HCT116 (cell line): ENCODE data around the gene EIF3I. TPM values are rescaled to one million over a fixed set of nuclear protein-coding genes. Genes with fewer than 3 reads are reported as not detected.

ENCODE experiments used
- ATAC-seq: fragments of 200-7000 bp; cut with Tn5 transposase; 2 replicates; pipeline ENCODE4 v1.9.1; 2020; ENCODE audit warnings: mild to moderate bottlenecking, moderate library complexity
- BruUV-seq: library from RNA; stranded (reverse); fragments of 400-500 nt; replicated peaks from 2 replicates; lab custom pipeline; 2021; lab: Mats Ljungman, UMichigan
- CTCF ChIA-PET: fragments of 300-600 bp; sonication (Branson Sonifier 250); formaldehyde crosslinking; loops from one replicate; lab custom pipeline; 2021; ENCODE audit warnings: antibody characterized with exemption; lab: Charles Lee
- POLR2A ChIA-PET: fragments of 300-600, 350-600 bp; sonication (Branson Sonifier 250); formaldehyde crosslinking; loops from one replicate; lab custom pipeline; 2021; ENCODE audit warnings: antibody characterized with exemption; lab: Charles Lee
- RAD21 ChIA-PET, 2 experiments: fragments of 300-600 bp; sonication (Branson Sonifier 250); formaldehyde crosslinking; loops; one replicate each; lab custom pipeline; 2023; ENCODE audit warnings: low total read pairs in 2 of 2; ENCODE audit not compliant: uncharacterized antibody in 2 of 2, unreplicated experiment in 2 of 2, low non-redundant PET in 1 of 2; lab: Charles Lee
- DNase-seq: peaks from one replicate; pipeline ENCODE4 v3.0.0-alpha.2; 2010; ENCODE audit warnings: low read depth, low spot score
- H2AFZ ChIP-seq: fragments of 200-600 bp; shearing (Covaris generic), sonication (generic); 2 replicates; pipeline ENCODE4 v1.6.1; 2017; ENCODE audit warnings: low read depth, mixed run types, mixed read lengths, antibody characterized with exemption, low read length; ENCODE audit not compliant: poor library complexity, severe bottlenecking
- H3K27ac ChIP-seq: 2 replicates; pipeline ENCODE4 v1.5.1; 2012; ENCODE audit warnings: low read depth, low read length
- H3K27me3 ChIP-seq: fragments of 200-600 bp; sonication (generic); 2 replicates; pipeline ENCODE4 v1.6.1; 2016; ENCODE audit warnings: mixed run types, low read length, mixed read lengths; ENCODE audit not compliant: insufficient read depth
- H3K36me3 ChIP-seq, 2 experiments: fragments of 200-500 bp in 1 of 2; fragments of 200-600 bp in 1 of 2; sonication (Bioruptor generic) in 1 of 2; sonication (generic) in 1 of 2; 2 replicates each; pipeline versions ENCODE4 v1.5.1 to v1.6.1; 2014 to 2016; ENCODE audit warnings: low read length in 2 of 2, inconsistent platforms in 1 of 2, mixed read lengths in 1 of 2, mixed run types in 1 of 2; ENCODE audit not compliant: insufficient read depth in 2 of 2, control insufficient read depth in 1 of 2
- H3K4me1 ChIP-seq, 2 experiments: fragments of 200-600 bp in 1 of 2; sonication (generic) in 1 of 2; 2 replicates each; pipeline versions ENCODE4 v1.5.1 to v1.6.1; 2012 to 2017; ENCODE audit warnings: low read length in 2 of 2, inconsistent platforms in 1 of 2, mild to moderate bottlenecking in 1 of 2, mixed read lengths in 1 of 2, mixed run types in 1 of 2, moderate library complexity in 1 of 2; ENCODE audit not compliant: insufficient read depth in 2 of 2, control insufficient read depth in 1 of 2
- H3K4me2 ChIP-seq: fragments of 200-600 bp; sonication (generic); 2 replicates; pipeline ENCODE4 v1.6.1; 2017; ENCODE audit warnings: mixed run types, low read length, mixed read lengths
- H3K4me3 ChIP-seq, 2 experiments: fragments of 200-600 bp in 1 of 2; sonication (generic) in 1 of 2; replicated peaks in 1 of 2; 2 replicates each; pipeline ENCODE4 v1.5.1; 2011 to 2016; ENCODE audit warnings: low read length in 2 of 2, control low read depth in 1 of 2, low read depth in 1 of 2, mild to moderate bottlenecking in 1 of 2, mixed read lengths in 1 of 2, mixed run types in 1 of 2
- H3K79me2 ChIP-seq: fragments of 200-600 bp; sonication (generic); 2 replicates; pipeline ENCODE4 v1.6.1; 2017; ENCODE audit warnings: mild to moderate bottlenecking, mixed run types, low read length, moderate library complexity, mixed read lengths; ENCODE audit not compliant: insufficient read depth
- H3K9ac ChIP-seq: fragments of 200-600 bp; sonication (generic); 2 replicates; pipeline ENCODE4 v1.6.1; 2016; ENCODE audit warnings: low read length, mixed read lengths
- H3K9me2 ChIP-seq: fragments of 200-600 bp; sonication (generic), shearing (Covaris generic); 2 replicates; pipeline ENCODE4 v1.6.1; 2017; ENCODE audit warnings: mixed run types, mild to moderate bottlenecking, moderate library complexity; ENCODE audit not compliant: insufficient read depth
- H3K9me3 ChIP-seq, 2 experiments: fragments of 200-500 bp in 1 of 2; fragments of 200-600 bp in 1 of 2; sonication (Bioruptor generic) in 1 of 2; sonication (generic) in 1 of 2; 2 replicates each; pipeline ENCODE4 v1.6.1; 2014 to 2017; ENCODE audit warnings: low read length in 2 of 2, mixed read lengths in 2 of 2, inconsistent platforms in 1 of 2, low read depth in 1 of 2, mild to moderate bottlenecking in 1 of 2, mixed run types in 1 of 2, moderate library complexity in 1 of 2; ENCODE audit not compliant: control insufficient read depth in 1 of 2, insufficient read depth in 1 of 2
- H4K20me1 ChIP-seq: fragments of 200-600 bp; sonication (generic), shearing (Covaris generic); 2 replicates; pipeline ENCODE4 v1.6.1; 2017; ENCODE audit warnings: mixed run types, mild to moderate bottlenecking, moderate library complexity; ENCODE audit not compliant: insufficient read depth
- ELF1 ChIP-seq: IDR thresholded peaks from 2 replicates; pipeline ENCODE4 v1.6.1; 2012; ENCODE audit warnings: low read depth, borderline replicate concordance
- FOSL1 ChIP-seq: IDR thresholded peaks from 2 replicates; pipeline ENCODE4 v1.6.1; 2012; ENCODE audit warnings: low read depth
- JUND ChIP-seq: IDR thresholded peaks from 2 replicates; pipeline ENCODE4 v1.6.1; 2012
- POLR2A ChIP-seq: IDR thresholded peaks from 2 replicates; pipeline ENCODE4 v1.7.0; 2011; ENCODE audit warnings: borderline replicate concordance; ENCODE audit not compliant: insufficient read depth, insufficient read length; ENCODE audit errors: extremely low read depth
- SIN3A ChIP-seq: IDR thresholded peaks from 2 replicates; pipeline ENCODE4 v1.6.1; 2012; ENCODE audit warnings: low read depth
- TCF7L2 ChIP-seq: IDR thresholded peaks from 2 replicates; pipeline ENCODE4 v1.7.0; 2011; ENCODE audit warnings: borderline replicate concordance, inconsistent platforms; ENCODE audit not compliant: insufficient read depth, insufficient read length; ENCODE audit errors: extremely low read depth
- YY1 ChIP-seq: IDR thresholded peaks from 2 replicates; pipeline ENCODE4 v1.6.1; 2011; ENCODE audit warnings: low read length, low read depth, moderate library complexity, mild to moderate bottlenecking; ENCODE audit not compliant: insufficient replicate concordance; ENCODE audit errors: extremely low read depth
- ZNF274 ChIP-seq: fragments of 200-500 bp; sonication (Bioruptor generic); IDR thresholded peaks from 2 replicates; pipeline ENCODE4 v1.6.1; 2014; ENCODE audit warnings: mild to moderate bottlenecking, low read depth, low read length, inconsistent platforms
- intact Hi-C: fragments of 100-400 bp; cut with micrococcal nuclease; formaldehyde crosslinking; loops from 2 replicates; pipeline ENCODE4 v1.10.0; 2022
- total RNA-seq: library from RNA; stranded (reverse); gene quantifications from one replicate; pipeline ENCODE4 v1.2.1, GENCODE V29; 2021; ENCODE audit not compliant: unreplicated experiment

EIF3I gene
- total RNA-seq, 1 experiment from 2014 or later = 323 TPM

DNA sequence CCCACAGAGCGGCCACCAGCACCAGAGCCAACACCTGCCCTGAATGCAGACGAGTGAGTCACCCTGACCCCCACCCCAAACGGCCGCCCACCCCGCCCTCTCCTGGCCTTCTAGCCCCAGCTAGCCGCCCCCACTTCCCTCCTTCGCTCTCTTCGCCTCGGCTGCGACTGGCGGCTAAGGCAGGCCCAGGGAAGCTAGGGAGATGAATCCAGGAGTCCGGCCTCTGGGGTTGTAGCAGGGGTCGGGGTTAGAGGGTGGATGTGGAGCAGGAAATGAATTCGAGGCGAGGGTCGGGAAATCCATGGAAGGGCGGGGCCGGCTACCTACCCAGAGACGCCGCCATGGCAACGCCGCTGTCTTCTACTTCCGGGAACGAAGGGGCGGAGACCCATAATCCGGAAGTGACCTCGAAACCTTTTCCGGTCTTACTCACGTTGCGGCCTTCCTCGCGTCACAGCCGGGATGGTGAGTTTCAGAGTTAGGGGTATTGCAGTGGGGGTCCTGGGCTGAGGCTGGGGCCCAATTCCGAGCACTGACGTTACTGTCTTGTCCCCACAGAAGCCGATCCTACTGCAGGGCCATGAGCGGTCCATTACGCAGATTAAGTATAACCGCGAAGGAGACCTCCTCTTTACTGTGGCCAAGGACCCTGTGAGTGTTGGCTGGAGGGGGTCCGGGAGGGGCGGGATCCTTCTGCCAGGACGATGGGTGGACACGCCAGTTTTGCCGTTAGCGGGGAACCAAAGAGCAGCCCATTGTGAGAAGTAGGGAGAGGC is at the start of gene EIF3I, which contains the start of gene TMEM234 (continued):
- TF ChIP-seq YY1 = peak; percentile 16
- TF ChIP-seq POLR2A = peak; percentile 68
- TF ChIP-seq ZNF274 = no peak
- no peak for TF ChIP-seq TCF7L2
- TF ChIP-seq JUND = no peak
- peak; percentile 88; the same call in 1 of the 2 replicates for TF ChIP-seq ELF1

DNA sequence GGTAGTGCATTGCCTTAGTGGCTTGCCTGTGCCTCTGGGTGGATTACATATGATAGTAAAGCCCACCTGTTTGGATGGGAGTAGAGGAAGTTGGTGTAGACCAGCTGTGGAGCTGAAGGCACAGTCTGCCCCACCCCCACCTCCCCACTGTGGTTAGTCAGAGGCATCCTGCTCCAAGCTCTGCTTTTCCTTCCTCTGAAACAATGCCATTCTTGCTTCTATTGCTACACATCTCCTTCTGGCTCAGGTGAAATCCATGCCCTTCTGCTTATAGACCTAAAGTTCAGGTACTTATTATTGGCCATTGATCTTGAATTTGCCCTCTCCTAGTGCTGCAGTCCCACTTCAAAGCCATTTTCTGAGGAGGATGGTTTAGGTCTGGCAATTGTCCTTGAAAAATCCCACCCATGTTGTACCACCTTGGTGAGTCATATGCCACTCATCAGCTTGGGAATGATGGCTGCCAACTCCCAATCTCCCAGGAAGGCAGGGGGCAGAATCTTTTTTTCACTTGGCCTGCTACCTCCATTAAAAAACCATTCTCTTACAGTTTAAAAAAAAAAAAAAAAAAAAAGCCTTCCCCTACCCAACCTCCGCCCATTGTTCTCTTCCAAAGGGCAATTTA is 49.5 kb upstream of the EIF3I start:
- Histone ChIP-seq H3K9me3 (no peaks in the 10 kb centered on the region), H3K9ac (no peak overlapping the region), H3K4me1 (peaks cover 0 to 10% of the 10 kb centered on the region in 2 experiments; a peak in 2 of 4 replicates), H3K9me2 (no peaks in the 10 kb centered on the region), H3K27ac (no peak overlapping the region), H3K27me3 (no peaks in the 10 kb centered on the region), H2AFZ (no peak overlapping the region), H3K79me2 (no peaks in the 10 kb centered on the region), H3K4me2 (peak overlapping the region; percentile 18; the same call in 1 of the 2 replicates), H4K20me1 (no peaks in the 10 kb centered on the region), H3K4me3 (no peak overlapping the region), H3K36me3 (peaks cover 17 to 19% of the 10 kb centered on the region in 2 experiments)
- TF ChIP-seq JUND (0 out of 2 replicates have a peak, but pooled peaks have one; percentile 19), SIN3A (no peak), FOSL1 (peak; percentile 43; the same call in 1 of the 2 replicates)
- DNase-seq (no peak), ATAC-seq (peak; percentile 25; the same call in 1 of the 2 replicates)
- ChIA-PET CTCF (no interaction called here), RAD21 (no interaction called here), POLR2A (no interaction called here)
- intact Hi-C loops = no loop called here
- no TSS peak for BruUV-seq
